GM19438 (cell line): ENCODE data around the gene SLC25A18.
"Not testable (repeated sequence)": the region's sequence is repeated elsewhere in the genome, so short reads cannot be mapped to it uniquely, and the experiment has no call there.

Experiments used
- ATAC-seq: cut with Tn5 transposase; IDR thresholded peaks from one replicate; pipeline ENCODE4 v1.9.1; 2021; ENCODE audit warnings: low read depth; ENCODE audit not compliant: unreplicated experiment

SLC25A18 gene

GRCh38 chr22:17562906-17563870, at the start of gene SLC25A18:
TSS of gene SLC25A18 (plus strand) at chr22:17563498. CDS start at chr22:17579945, 16,447 bp downstream.
- no peak for ATAC-seq

- no peak for ATAC-seq
These were observed 49.7 kb upstream of the SLC25A18 start for GRCh38 chr22:17513612-17514011.

- no peak for ATAC-seq
These were observed 49.2 kb upstream of the SLC25A18 start for GRCh38 chr22:17514084-17514483.

GRCh38 chr22:17518406-17518805, 44.9 kb upstream of the SLC25A18 start:
- ATAC-seq: no peak

GRCh38 chr22:17521971-17522370, 41.3 kb upstream of the SLC25A18 start:
- ATAC-seq: not testable (repeated sequence)

GRCh38 chr22:17523925-17524324, 39.4 kb upstream of the SLC25A18 start:
- ATAC-seq: no peak

- no peak for ATAC-seq
These were observed 27.0 kb upstream of the SLC25A18 start for GRCh38 chr22:17536269-17536668.

- no peak for ATAC-seq
These were observed 26.1 kb upstream of the SLC25A18 start for GRCh38 chr22:17537155-17537554.

- no peak for ATAC-seq
These were observed 22.8 kb upstream of the SLC25A18 start for GRCh38 chr22:17540481-17540880.

- ATAC-seq: no peak
These were observed 21.8 kb upstream of the SLC25A18 start for GRCh38 chr22:17541476-17541875.

- ATAC-seq: no peak
These were observed 20.8 kb upstream of the SLC25A18 start for GRCh38 chr22:17542452-17542851.

- no peak for ATAC-seq
These were observed 15.1 kb upstream of the SLC25A18 start for GRCh38 chr22:17548010-17548755.

- no peak for ATAC-seq
These were observed 14.6 kb upstream of the SLC25A18 start for GRCh38 chr22:17548756-17549035.

- no peak for ATAC-seq
These were observed 14.1 kb upstream of the SLC25A18 start for GRCh38 chr22:17549183-17549582.

GRCh38 chr22:17549655-17550054, 13.6 kb upstream of the SLC25A18 start:
- no peak for ATAC-seq

- ATAC-seq: no peak
These were observed 10.6 kb upstream of the SLC25A18 start for GRCh38 chr22:17552737-17553136.

GRCh38 chr22:17554814-17555213, 8.5 kb upstream of the SLC25A18 start:
- ATAC-seq: no peak

GRCh38 chr22:17559188-17559587, 4.1 kb upstream of the SLC25A18 start:
- no peak for ATAC-seq

GRCh38 chr22:17563936-17564391, 666 bp downstream of the SLC25A18 start:
- no peak for ATAC-seq

- ATAC-seq: not testable (repeated sequence)
These were observed 2.9 kb downstream of the SLC25A18 start for GRCh38 chr22:17566016-17566687.

- no peak for ATAC-seq
These were observed 3.5 kb downstream of the SLC25A18 start for GRCh38 chr22:17566776-17567175.
